HUDEP-2 (cell line): Measurements from ENCODE around the gene RERE.

Experiments used
- DNase-seq, 76 experiments: peaks; one replicate each; lab custom pipeline; 2025; ENCODE audit not compliant: unreplicated experiment in 76 of 76; lab: John Stamatoyannopoulos, UW

Gene RERE

GRCh38 chr1:8497210-8497819 lies 320.1 kb downstream of the RERE start:
- no peak for DNase-seq

GRCh38 chr1:8496473-8496872 lies 321.0 kb downstream of the RERE start:
- DNase-seq = no peak

- no peak for DNase-seq
These were observed 321.5 kb downstream of the RERE start for GRCh38 chr1:8495928-8496401.

GRCh38 chr1:8494681-8495080 lies 322.8 kb downstream of the RERE start:
- DNase-seq = no peak

GRCh38 chr1:8493916-8494540 lies 323.4 kb downstream of the RERE start:
- DNase-seq = no peak

GRCh38 chr1:8487249-8487648 lies 330.2 kb downstream of the RERE start:
- no peak for DNase-seq

GRCh38 chr1:8486047-8486446 lies 331.4 kb downstream of the RERE start:
- no peak for DNase-seq

GRCh38 chr1:8483586-8483985 lies 333.9 kb downstream of the RERE start:
- no peak for DNase-seq

GRCh38 chr1:8482979-8483381 lies 334.5 kb downstream of the RERE start:
- DNase-seq = no peak

- DNase-seq = no peak
These were observed 335.6 kb downstream of the RERE start for GRCh38 chr1:8481650-8482380.

GRCh38 chr1:8478566-8478965 lies 338.9 kb downstream of the RERE start:
- no peak for DNase-seq

GRCh38 chr1:8477983-8478362 lies 339.5 kb downstream of the RERE start:
- DNase-seq = no peak

- DNase-seq = no peak
These were observed 340.1 kb downstream of the RERE start for GRCh38 chr1:8477166-8477982.

- DNase-seq = no peak
These were observed 341.4 kb downstream of the RERE start for GRCh38 chr1:8476006-8476405.

- DNase-seq = no peak
These were observed 343.1 kb downstream of the RERE start for GRCh38 chr1:8474369-8474768.

GRCh38 chr1:8473891-8474300 lies 343.5 kb downstream of the RERE start:
- no peak for DNase-seq

GRCh38 chr1:8473121-8473875 lies 344.1 kb downstream of the RERE start:
- no peak for DNase-seq

GRCh38 chr1:8472668-8473067 lies 344.8 kb downstream of the RERE start:
- no peak for DNase-seq

- DNase-seq = no peak
These were observed 346.0 kb downstream of the RERE start for GRCh38 chr1:8471451-8471850.

GRCh38 chr1:8468751-8469150 lies 348.7 kb downstream of the RERE start:
- no peak for DNase-seq
